Transverse colon (tissue), 4 donors: ENCODE measurements around the gene CARHSP1. TPM values are rescaled to one million over a fixed set of nuclear protein-coding genes. Genes with fewer than 3 reads are reported as not detected.

Experiments
- DNase-seq: peaks from one replicate; pipeline ENCODE4 v3.0.0-alpha.2; 2019
- H3K27ac ChIP-seq, 4 donors: fragments of 200-600 bp; sonication (generic); 2 replicates each; pipeline ENCODE4 v1.5.1; 2016 to 2018; ENCODE audit warnings: inconsistent platforms in 4 of 4
- H3K27me3 ChIP-seq: fragments of 200-600 bp; sonication (generic); 2 replicates; pipeline ENCODE4 v1.5.1; 2017; ENCODE audit warnings: inconsistent platforms
- H3K36me3 ChIP-seq, 4 donors: fragments of 200-600 bp; sonication (generic); 2 replicates each; pipeline ENCODE4 v1.5.1; 2017 to 2019; ENCODE audit warnings: inconsistent platforms in 4 of 4
- H3K4me1 ChIP-seq, 4 donors: fragments of 200-600 bp; sonication (generic); 2 replicates each; pipeline ENCODE4 v1.5.1; 2017 to 2020; ENCODE audit warnings: inconsistent platforms in 4 of 4
- H3K4me3 ChIP-seq, 4 donors: fragments of 200-600 bp; sonication (generic); 1 replicate in 1 of 4; 2 replicates in 3 of 4; pipeline versions ENCODE4 v1.5.1 to v1.6.1; 2017 to 2019; ENCODE audit warnings: inconsistent platforms in 4 of 4
- H3K9me3 ChIP-seq, 2 donors: fragments of 200-600 bp; sonication (generic); 2 replicates each; pipeline ENCODE4 v1.5.1; 2017 to 2019; ENCODE audit warnings: inconsistent platforms in 2 of 2
- EP300 ChIP-seq: sonication (generic); formaldehyde crosslinking; IDR thresholded peaks from one replicate; pipeline ENCODE4 v1.6.1; 2017; ENCODE audit warnings: antibody characterized with exemption, low read depth
- POLR2A ChIP-seq: fragments of 450-650 bp; IDR thresholded peaks from one replicate; pipeline ENCODE4 v1.6.1; 2016; ENCODE audit warnings: antibody characterized with exemption, mild to moderate bottlenecking, moderate library complexity
- POLR2AphosphoS5 ChIP-seq, 3 donors: sonication (generic); formaldehyde crosslinking; IDR thresholded peaks; one replicate each; pipeline ENCODE4 v1.6.1; 2016; ENCODE audit warnings: antibody characterized with exemption in 3 of 3
- WGBS, 2 donors: methylation state at CpG; one replicate each; pipeline ENCODE4 v1.1.5; 2018; ENCODE audit warnings: low coverage in 1 of 2; 5-methylcytosine and 5-hydroxymethylcytosine counted together
- in situ Hi-C, 4 donors: fragments of 200-750 bp; cut with MboI; loops; one replicate each; pipeline versions ENCODE4 v1.15.0 to v1.15.1; 2017; ENCODE audit warnings: low sequenced_read_pairs in 3 of 4, low pct_ligation_motif_present in 1 of 4, low pct_unique_long_range_greater_than_20kb in 1 of 4
- intact Hi-C: fragments of 100-400 bp; cut with DNase I; formaldehyde crosslinking; loops from one replicate; pipeline ENCODE4 v1.15.1; 2023; ENCODE audit warnings: low total_unique reads
- total RNA-seq, 4 donors: library from RNA; depleted of rRNA; stranded (reverse); fragments of >200 nt; gene quantifications; one replicate each; pipeline ENCODE4 v1.1.0, GENCODE V29; 2016
- TF ChIP-seq, protein P1 (sequence below), 5 experiments: fragments of 200-600 bp in 3 of 5; fragments of 450-650 bp in 2 of 5; sonication (generic) in 3 of 5; IDR thresholded peaks; 1 replicate in 2 of 5; 2 replicates in 3 of 5; pipeline ENCODE4 v1.5.1; 2016 to 2017; ENCODE audit warnings: antibody characterized with exemption in 5 of 5, inconsistent platforms in 3 of 5, mild to moderate bottlenecking in 2 of 5, moderate library complexity in 1 of 5

The CARHSP1 gene
- total RNA-seq, 4 donors from 2014 or later: 11.6 to 61.7 (median 39.6) TPM

DNA sequence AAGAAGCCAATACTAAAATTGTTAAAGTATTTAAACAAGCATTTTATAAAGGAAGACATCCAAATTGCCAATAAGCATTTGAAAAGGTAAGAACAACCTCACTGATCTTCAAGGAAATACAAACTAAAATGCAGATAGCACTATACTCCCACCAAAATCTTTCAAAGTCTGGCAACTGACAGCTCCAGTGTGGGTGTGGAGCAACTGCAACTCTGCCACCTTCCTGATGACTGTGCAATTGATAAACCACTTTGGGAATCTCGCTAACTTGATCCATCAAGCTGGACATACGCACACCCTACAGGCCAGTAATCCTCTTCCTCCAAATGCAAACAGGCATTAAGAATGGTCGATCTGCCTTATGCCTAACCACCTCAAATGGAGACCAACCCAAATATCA, 45.3 kb upstream of the CARHSP1 start:
- no peak overlapping the region for H3K4me3 ChIP-seq
- 96% methylated on average over 3 of the region's 3 CpGs; no CpG with 5 or more reads in 1 of the 2 donors for WGBS, 2 donors
- no peak overlapping the region for H3K27ac ChIP-seq
- no peaks in the 10 kb centered on the region for H3K9me3 ChIP-seq
- peaks cover 0 to 44% (median 17%) of the 10 kb centered on the region in 4 donors for H3K36me3 ChIP-seq
- in situ Hi-C loops (no loop called here), intact Hi-C loops (no loop called here)
- H3K4me1 ChIP-seq: peaks cover 4 to 34% (median 24%) of the 10 kb centered on the region in 4 donors
- no peaks in the 10 kb centered on the region for H3K27me3 ChIP-seq
- DNase-seq: no peak
- TF ChIP-seq POLR2AphosphoS5 (IDR thresholded peaks at IDR 0.05): no peak
- no peak for TF ChIP-seq POLR2A
- no peak for TF ChIP-seq EP300

- Histone ChIP-seq H3K4me1 (peaks cover 4 to 42% (median 24%) of the 10 kb centered on the region in 4 donors), H3K27me3 (no peaks in the 10 kb centered on the region), H3K9me3 (no peaks in the 10 kb centered on the region), H3K36me3 (peaks cover 0 to 46% (median 21%) of the 10 kb centered on the region in 4 donors), H3K27ac (peak overlapping the region in 2 of 4 donors; percentile 77 to 78), H3K4me3 (no peak overlapping the region)
- in situ Hi-C loops: no loop called here
- DNase-seq: no peak
- intact Hi-C loops: no loop called here
- TF ChIP-seq POLR2A (no peak), EP300 (no peak), POLR2AphosphoS5 (IDR thresholded peaks at IDR 0.05) (no peak)
- TF ChIP-seq, protein P1, sequence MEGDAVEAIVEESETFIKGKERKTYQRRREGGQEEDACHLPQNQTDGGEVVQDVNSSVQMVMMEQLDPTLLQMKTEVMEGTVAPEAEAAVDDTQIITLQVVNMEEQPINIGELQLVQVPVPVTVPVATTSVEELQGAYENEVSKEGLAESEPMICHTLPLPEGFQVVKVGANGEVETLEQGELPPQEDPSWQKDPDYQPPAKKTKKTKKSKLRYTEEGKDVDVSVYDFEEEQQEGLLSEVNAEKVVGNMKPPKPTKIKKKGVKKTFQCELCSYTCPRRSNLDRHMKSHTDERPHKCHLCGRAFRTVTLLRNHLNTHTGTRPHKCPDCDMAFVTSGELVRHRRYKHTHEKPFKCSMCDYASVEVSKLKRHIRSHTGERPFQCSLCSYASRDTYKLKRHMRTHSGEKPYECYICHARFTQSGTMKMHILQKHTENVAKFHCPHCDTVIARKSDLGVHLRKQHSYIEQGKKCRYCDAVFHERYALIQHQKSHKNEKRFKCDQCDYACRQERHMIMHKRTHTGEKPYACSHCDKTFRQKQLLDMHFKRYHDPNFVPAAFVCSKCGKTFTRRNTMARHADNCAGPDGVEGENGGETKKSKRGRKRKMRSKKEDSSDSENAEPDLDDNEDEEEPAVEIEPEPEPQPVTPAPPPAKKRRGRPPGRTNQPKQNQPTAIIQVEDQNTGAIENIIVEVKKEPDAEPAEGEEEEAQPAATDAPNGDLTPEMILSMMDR (IDR thresholded peaks at IDR 0.05): no peak
- 95 to 100% methylated on average over 1 to 4 of the region's 4 CpGs for WGBS, 2 donors
Observed at GRCh38 chr16:8912793-8913192, 44.0 kb upstream of the CARHSP1 start.

DNA sequence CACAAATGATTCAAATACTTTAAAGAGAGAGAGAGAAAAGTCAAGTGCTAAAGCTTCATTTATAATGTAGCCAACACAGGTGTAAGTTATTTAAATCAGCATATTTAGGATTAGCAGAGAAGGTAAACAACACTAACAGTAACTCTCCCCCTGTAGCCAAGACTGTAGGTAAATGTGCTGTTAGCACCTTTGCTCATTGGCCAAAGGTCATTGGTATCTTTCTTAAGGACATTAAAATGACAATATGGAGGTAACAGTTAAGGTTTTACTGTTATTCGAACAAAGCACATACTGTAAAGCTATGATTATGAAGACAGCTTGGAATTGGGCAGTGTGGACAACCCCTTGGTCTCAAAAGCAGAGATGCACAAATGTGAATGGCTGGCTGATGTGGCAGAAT, 42.0 kb upstream of the CARHSP1 start:
- WGBS, 2 donors: 33 to 61% methylated on average over 1 of the region's 1 CpG
- intact Hi-C loops: no loop called here
- no peak for DNase-seq
- Histone ChIP-seq H3K4me1 (peaks cover 4 to 42% (median 24%) of the 10 kb centered on the region in 4 donors), H3K36me3 (peaks cover 0 to 51% (median 19%) of the 10 kb centered on the region in 4 donors), H3K27me3 (no peaks in the 10 kb centered on the region), H3K9me3 (no peaks in the 10 kb centered on the region), H3K4me3 (no peak overlapping the region), H3K27ac (peak overlapping the region; percentile 67 to 78 (median 76))
- TF ChIP-seq POLR2A (no peak), POLR2AphosphoS5 (IDR thresholded peaks at IDR 0.05) (no peak), EP300 (no peak)
- TF ChIP-seq, protein P1 (IDR thresholded peaks at IDR 0.05): no peak
- in situ Hi-C loops: no loop called here

DNA sequence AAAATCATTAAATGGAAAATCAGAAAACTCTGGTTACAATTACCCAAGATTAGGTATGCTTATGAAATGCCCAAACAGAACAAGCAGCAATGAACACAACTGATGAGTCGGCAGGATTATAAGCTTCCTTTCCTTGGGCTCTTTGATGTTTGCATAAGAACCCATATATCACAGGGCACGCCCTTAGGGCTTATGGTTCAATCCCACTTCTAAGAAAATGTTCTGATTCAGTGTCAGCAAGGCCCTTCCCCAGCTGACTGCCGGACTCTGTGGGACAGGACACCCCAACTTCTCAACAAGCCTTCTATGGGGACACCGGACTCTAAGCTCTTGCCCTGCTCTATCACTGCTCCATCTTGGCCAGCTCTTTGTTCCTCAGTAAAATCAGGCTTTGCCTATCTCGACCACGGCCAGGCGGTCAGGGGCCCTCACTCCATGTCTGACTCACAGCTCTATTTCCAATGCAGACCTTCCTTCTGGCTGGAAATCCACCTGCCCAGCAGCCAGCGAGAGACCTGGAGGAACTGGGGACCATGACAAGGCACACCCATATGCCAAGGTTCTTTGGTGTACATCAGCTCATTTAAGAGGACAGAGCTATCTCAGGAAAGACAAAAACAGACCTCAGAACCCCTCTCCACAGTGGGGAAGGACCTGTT, 40.1 kb upstream of the CARHSP1 start:
- Histone ChIP-seq H3K4me1 (peaks cover 4 to 42% (median 24%) of the 10 kb centered on the region in 4 donors), H3K27ac (peak overlapping the region in 1 of 4 donors; percentile 25), H3K9me3 (no peaks in the 10 kb centered on the region), H3K27me3 (no peaks in the 10 kb centered on the region), H3K4me3 (no peak overlapping the region), H3K36me3 (peaks cover 0 to 58% (median 24%) of the 10 kb centered on the region in 4 donors)
- no peak for DNase-seq
- in situ Hi-C loops: loop anchor here in 2 of 4 donors (10.0 kb wide), 1 partner anchor 96 kb away; no protein-coding TSS in a partner anchor
- no peak for TF ChIP-seq POLR2AphosphoS5 (IDR thresholded peaks at IDR 0.05)
- no peak for TF ChIP-seq POLR2A
- TF ChIP-seq EP300: no peak
- TF ChIP-seq, protein P1 (IDR thresholded peaks at IDR 0.05): no peak
- intact Hi-C loops: loop anchor here (10.0 kb wide), 1 partner anchor 96 kb away; no protein-coding TSS in a partner anchor
- WGBS, 2 donors: 74% methylated on average over 8 of the region's 8 CpGs; no CpG with 5 or more reads in 1 of the 2 donors
